ENCODE measurements around the gene ZSCAN22. TPM values are rescaled to one million over a fixed set of nuclear protein-coding genes. Genes with fewer than 3 reads are reported as not detected.

ZSCAN22 gene
- total and polyA plus RNA-seq, 2 of the 13 experiments (the other 11 are each of a cell fraction or from before 2014, with no cell fraction given) = 2.5 to 3.5 TPM

DNA sequence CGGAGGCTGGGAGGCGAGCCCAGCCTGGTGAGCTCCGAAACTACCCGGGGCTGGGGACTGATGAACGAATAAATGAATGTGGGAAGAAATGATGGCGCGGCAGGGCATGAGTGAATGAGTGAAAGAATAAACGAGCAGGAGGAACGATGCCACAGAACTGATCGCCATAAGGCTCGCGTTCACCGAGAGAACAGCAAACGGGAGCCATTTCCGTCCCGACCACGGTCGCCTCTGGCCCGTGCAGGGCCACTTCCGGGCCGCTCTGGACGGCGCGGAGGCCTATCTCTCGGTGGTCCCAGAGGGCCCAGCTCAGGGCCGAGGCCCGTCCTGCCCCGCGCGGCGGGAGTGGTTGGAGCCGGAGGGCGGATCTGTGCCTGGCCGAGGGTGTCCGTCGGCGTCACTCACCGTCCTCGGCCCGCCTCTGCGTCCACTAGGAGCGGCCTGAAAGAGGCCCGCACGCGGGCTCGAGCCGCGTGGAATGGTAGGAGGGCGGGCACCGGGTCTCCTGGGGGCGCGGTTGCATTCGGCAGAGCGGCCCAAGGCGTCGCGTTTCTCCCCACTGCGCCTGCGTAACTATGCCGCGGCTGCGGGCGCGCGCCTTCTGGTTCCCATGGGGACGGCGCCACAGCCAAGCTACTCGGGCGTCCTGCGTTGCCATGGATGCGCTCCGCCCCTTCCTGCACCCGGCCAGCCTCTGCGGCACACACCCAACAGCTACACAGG, 35.6 kb downstream of the ZSCAN22 start, which contains the start of gene ZNF497 (continued):
- TF ChIP-seq HDAC6 (IDR thresholded peaks at IDR 0.05; ENCODE audit: low read depth, low read length) (no peak), ZNF75D (CRISPR knock-in tag; IDR thresholded peaks at IDR 0.05; ENCODE audit: borderline replicate concordance) (no peak), ZNF124 (CRISPR knock-in tag; IDR thresholded peaks at IDR 0.05) (0 out of 2 replicates have a peak, but pooled peaks have one; percentile 91), SRF (IDR thresholded peaks at IDR 0.05; ENCODE audit: low read depth, low read length) (no peak), REL (CRISPR knock-in tag; conservative IDR thresholded peaks at IDR 0.05) (peak; percentile 73; the same call in 1 of the 2 replicates), ETV5 (CRISPR knock-in tag; IDR thresholded peaks at IDR 0.05; ENCODE audit: borderline replicate concordance) (peak; percentile 88), ZNF720 (CRISPR knock-in tag; IDR thresholded peaks at IDR 0.05) (no peak), ZNF724P (CRISPR knock-in tag; IDR thresholded peaks at IDR 0.05; ENCODE audit: borderline replicate concordance) (peak; percentile 88; the same call in 1 of the 2 replicates), LCORL (IDR thresholded peaks at IDR 0.05) (no peak), LCORL (CRISPR knock-in tag; IDR thresholded peaks at IDR 0.05) (peak; percentile 6; the same call in 1 of the 2 replicates), SMAD9 (CRISPR knock-in tag; IDR thresholded peaks at IDR 0.05) (no peak), SKI (IDR thresholded peaks at IDR 0.05; ENCODE audit: partially characterized antibody) (peak; percentile 92), ZNF850 (CRISPR knock-in tag; conservative IDR thresholded peaks at IDR 0.05) (peak; percentile 79; the same call in 1 of the 2 replicates), AGO2 (optimal IDR thresholded peaks at IDR 0.05; ENCODE audit: low read depth, low read length) (peak; percentile 63), RXRB (CRISPR knock-in tag; IDR thresholded peaks at IDR 0.05; ENCODE audit: borderline replicate concordance) (peak; percentile 30; the same call in 1 of the 2 replicates), ATF1 (CRISPR knock-in tag; IDR thresholded peaks at IDR 0.05) (no peak), CHD2 (IDR thresholded peaks at IDR 0.05; ENCODE audit: low read depth, low read length) (no peak), ZFP41 (CRISPR knock-in tag; IDR thresholded peaks at IDR 0.05; ENCODE audit: borderline replicate concordance) (no peak), SIX4 (CRISPR knock-in tag; IDR thresholded peaks at IDR 0.05) (0 out of 2 replicates have a peak, but pooled peaks have one; percentile 9), CC2D1A (CRISPR knock-in tag; IDR thresholded peaks at IDR 0.05) (no peak), MTF1 (CRISPR knock-in tag; IDR thresholded peaks at IDR 0.05) (no peak; the same call in 1 of the 2 replicates), ZNF329 (CRISPR knock-in tag; IDR thresholded peaks at IDR 0.05; ENCODE audit: low read depth) (no peak), ZBTB42 (CRISPR knock-in tag; IDR thresholded peaks at IDR 0.05) (no peak)
- TF ChIP-seq, protein P1, sequence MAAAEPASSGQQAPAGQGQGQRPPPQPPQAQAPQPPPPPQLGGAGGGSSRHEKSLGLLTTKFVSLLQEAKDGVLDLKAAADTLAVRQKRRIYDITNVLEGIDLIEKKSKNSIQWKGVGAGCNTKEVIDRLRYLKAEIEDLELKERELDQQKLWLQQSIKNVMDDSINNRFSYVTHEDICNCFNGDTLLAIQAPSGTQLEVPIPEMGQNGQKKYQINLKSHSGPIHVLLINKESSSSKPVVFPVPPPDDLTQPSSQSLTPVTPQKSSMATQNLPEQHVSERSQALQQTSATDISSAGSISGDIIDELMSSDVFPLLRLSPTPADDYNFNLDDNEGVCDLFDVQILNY (CRISPR knock-in tag; conservative IDR thresholded peaks at IDR 0.05) = 0 out of 2 replicates have a peak, but pooled peaks have one; percentile 32
- TF ChIP-seq, protein P2, sequence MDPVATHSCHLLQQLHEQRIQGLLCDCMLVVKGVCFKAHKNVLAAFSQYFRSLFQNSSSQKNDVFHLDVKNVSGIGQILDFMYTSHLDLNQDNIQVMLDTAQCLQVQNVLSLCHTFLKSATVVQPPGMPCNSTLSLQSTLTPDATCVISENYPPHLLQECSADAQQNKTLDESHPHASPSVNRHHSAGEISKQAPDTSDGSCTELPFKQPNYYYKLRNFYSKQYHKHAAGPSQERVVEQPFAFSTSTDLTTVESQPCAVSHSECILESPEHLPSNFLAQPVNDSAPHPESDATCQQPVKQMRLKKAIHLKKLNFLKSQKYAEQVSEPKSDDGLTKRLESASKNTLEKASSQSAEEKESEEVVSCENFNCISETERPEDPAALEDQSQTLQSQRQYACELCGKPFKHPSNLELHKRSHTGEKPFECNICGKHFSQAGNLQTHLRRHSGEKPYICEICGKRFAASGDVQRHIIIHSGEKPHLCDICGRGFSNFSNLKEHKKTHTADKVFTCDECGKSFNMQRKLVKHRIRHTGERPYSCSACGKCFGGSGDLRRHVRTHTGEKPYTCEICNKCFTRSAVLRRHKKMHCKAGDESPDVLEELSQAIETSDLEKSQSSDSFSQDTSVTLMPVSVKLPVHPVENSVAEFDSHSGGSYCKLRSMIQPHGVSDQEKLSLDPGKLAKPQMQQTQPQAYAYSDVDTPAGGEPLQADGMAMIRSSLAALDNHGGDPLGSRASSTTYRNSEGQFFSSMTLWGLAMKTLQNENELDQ (CRISPR knock-in tag; IDR thresholded peaks at IDR 0.05; ENCODE audit: borderline replicate concordance) = no peak
- TF ChIP-seq, protein P3, sequence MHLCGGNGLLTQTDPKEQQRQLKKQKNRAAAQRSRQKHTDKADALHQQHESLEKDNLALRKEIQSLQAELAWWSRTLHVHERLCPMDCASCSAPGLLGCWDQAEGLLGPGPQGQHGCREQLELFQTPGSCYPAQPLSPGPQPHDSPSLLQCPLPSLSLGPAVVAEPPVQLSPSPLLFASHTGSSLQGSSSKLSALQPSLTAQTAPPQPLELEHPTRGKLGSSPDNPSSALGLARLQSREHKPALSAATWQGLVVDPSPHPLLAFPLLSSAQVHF (CRISPR knock-in tag; IDR thresholded peaks at IDR 0.05) = 0 out of 2 replicates have a peak, but pooled peaks have one; percentile 38
- TF ChIP-seq, protein P4, sequence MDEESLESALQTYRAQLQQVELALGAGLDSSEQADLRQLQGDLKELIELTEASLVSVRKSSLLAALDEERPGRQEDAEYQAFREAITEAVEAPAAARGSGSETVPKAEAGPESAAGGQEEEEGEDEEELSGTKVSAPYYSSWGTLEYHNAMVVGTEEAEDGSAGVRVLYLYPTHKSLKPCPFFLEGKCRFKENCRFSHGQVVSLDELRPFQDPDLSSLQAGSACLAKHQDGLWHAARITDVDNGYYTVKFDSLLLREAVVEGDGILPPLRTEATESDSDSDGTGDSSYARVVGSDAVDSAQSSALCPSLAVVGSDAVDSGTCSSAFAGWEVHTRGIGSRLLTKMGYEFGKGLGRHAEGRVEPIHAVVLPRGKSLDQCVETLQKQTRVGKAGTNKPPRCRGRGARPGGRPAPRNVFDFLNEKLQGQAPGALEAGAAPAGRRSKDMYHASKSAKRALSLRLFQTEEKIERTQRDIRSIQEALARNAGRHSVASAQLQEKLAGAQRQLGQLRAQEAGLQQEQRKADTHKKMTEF (CRISPR knock-in tag; IDR thresholded peaks at IDR 0.05) = peak; percentile 98
